CD4-positive, alpha-beta T cell treated with Interleukin-2 at 100 ng/mL for 4 hours (primary cell): ENCODE results near the gene TMEM53.

Source experiments
- DNase-seq: peaks from one replicate; pipeline ENCODE4 v3.0.0-alpha.2; 2020; ENCODE audit warnings: low spot score

TMEM53 gene

DNA sequence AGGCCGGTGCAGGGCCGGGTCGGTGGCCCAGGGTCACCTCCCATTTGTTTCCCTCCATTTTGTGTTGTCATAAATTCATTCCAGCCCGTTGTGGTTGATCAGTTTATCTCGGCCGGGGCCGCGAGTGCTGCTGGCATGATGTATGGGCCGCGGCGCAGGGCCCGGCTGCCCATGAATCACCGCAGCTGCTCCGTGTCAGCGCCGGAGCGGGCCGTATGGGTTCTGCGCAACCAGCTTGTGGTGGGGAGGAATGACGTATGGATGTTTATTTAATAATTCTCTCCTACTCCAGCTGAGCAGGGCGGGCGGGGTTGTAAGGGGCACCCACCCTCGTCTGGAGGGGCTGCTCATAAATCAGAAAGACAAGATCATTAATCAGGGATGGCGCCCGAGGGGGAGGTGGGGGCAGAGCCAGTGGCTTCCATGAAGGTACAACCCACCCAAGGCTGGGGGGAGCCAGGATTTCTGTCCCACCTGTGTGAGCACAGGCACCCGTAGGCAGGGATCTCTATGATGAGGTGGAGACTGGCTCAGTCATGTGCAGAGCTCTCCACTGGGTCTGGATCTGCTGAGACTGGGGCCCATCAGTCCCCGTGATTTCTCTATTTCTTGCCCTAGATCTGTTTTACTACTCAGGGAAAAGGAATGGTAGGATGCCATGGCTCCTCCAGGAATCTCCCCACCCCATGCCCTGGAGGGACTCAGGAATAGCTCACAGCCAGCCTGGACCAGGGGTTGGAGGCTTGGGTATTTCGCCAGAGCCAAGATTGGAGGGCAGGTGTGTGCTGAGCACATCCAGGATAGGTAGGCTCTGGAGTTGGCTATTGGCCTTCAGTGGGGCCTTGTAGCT, 27.8 kb downstream of the TMEM53 start:
- DNase-seq, result no peak

DNA sequence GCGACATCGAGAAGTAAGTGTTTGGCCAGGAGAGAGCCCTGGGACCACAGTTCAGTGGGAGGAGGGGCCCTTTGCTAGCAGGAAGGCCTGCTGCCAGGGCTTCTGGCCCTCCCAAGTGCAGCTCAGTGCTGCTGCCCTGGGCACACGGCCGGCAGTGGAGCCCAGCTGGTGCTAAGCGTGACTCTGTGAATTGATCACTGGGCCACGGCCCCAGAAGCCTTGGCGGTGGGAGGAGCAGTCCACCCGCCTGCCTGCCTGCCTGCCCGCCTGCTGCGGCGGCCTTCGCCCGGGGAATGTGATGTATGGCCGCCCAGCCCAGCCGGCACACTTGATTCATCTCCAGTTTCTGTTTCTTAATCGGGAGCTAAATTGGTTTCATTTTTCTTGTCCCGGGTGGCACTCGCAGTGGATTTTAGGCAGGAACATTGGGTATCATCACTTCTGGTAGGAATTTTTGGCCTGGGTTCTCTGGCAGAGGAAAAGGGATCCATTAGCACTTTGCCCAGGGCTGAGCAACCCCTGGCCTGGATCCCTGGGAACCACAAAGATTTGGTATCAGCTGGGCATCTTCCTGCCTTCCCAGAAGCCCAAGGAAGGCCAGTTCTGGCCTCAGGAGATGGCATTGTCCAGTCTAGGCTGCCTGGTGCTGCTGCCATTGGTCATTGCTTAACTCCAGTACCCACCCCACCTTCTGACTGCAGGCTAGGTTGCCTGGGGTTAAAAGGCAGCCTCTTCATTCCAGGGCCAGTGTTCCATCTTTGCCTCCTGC, 28.6 kb downstream of the TMEM53 start:
- no peak for DNase-seq

DNA sequence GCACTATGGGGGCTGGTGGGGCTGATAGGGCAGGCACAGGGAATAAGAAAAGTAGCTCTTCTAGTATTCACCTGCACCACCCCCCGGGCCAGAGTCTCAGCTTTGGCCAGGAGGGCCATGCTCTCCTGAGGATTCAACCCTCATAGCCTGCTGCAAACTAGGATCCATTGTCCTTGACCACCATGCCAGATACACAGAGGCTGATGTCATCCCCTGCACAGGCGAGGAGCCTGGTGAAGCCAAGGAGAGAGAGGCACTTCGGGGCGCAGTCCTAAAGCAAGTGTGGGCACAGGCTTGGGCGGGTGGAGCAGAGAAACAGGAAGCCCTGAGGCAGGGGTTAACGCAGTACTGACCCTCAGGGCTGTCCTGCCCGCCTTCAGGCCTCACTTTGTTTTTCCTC, 29.5 kb downstream of the TMEM53 start:
- no peak for DNase-seq

DNA sequence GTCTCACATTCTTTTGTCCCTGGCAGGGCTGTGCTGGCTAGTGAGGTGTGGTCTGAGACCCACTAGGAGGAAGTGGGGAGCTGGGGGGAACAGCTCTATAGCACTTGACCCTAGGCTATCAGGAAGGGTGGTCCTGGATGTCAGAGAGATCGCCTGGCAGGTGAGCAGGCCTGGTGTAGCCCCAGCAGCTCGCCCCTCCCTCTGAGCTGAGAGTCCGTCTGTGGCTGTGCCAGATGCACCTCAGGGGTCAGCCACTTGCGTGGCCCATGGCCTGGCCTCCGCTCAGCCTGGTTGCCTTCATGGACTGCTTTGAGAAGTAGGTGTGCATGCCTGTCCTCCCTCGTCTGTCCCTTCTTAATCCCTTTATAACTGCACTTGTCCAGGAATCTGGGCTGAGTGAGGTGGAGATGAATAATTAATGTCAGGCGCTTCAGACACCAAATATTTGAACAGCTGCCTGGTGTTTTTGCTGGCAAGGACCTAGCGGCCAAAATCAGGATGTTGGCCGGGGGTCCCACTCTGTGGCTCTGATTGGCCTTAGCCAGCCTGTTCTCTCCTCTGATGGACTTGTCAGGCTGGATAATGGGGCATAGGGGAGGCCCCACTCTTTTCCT, 30.5 kb downstream of the TMEM53 start:
- DNase-seq, result no peak

DNA sequence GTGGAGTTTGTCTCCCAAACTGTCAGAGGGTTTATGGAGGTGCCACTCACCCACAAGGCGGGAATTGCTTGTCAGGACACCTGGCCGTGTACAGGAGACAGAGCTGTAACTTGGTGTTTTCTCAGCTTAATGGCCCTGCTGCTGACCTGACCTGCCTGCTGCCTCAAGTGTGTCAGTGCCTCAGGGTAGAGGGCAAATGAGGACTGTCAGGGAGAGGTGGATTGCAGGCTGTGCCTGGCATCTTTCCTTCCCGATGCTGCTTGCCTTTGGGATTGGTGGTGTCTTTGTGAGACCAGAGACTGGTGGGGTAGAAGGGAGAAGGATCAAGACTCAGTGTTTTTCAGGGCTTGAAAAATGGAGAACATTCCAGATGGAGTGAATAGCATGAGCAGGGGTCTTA, 31.4 kb downstream of the TMEM53 start:
- no peak for DNase-seq

DNA sequence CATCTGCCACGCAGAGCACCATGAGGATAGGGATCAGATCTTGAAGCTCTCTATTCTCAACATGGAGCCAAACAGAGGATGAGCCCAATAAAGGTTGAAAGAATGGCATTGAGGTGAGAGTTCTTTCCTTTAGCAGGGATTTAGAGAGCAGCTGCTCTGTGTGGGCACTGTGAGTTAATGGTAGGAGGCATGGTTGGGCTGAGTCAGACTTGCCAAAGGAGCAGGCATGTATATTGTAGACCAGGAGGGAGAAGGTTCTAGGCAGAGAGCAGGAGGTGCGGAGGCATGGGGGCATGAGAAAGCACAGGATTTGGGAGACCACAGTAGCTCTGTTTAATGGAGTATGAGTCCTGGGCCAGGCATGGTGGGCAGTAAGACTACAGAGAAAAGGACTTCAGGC, 32.0 kb downstream of the TMEM53 start:
- DNase-seq, result no peak

DNA sequence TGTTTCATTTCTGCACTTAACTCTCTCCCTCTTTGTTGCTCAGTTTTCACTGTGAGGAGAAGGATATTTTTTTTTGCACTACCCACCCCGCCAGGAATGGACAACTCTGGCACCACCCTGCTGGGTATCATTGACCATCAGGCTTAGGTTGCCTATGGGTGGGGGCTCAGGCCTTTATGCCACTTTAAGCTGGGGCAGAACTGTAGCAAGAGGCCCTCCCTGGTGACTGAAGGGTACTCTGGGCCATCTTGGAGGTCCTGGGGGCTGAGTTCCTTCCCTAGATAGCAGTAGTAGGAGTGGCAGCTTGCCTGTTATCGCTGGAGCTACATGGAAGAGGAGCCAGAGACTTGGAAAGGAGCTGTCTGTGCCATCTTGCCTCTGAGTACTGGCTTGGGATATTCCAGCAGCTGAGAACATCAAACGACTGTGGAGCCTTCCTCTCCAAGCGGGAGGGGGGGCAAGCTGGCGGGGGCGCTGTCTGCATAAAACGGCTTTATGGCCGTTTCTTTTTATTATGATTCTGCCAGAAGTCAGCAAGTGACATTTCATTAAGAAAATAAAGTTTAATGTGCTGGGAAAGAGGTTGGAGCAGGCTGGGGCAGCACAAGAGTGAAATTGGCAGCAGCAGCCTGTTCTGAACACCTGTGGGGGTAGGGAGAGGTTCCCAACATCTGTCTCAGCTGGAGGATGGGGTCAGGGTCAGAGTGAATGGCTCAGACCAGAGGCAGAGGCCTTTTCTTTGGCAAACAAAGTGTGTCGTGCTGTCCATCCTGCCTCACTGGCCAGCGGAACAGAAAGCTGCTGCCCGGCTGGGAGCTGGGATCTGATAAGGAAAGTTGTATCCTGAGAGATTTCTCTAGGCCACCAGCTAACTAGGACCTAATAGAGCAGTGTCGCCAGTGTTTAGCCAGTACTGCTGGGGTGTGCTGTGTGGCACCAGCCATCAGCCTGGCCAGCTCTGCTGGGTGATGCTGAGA, 32.9 kb downstream of the TMEM53 start:
- no peak for DNase-seq

DNA sequence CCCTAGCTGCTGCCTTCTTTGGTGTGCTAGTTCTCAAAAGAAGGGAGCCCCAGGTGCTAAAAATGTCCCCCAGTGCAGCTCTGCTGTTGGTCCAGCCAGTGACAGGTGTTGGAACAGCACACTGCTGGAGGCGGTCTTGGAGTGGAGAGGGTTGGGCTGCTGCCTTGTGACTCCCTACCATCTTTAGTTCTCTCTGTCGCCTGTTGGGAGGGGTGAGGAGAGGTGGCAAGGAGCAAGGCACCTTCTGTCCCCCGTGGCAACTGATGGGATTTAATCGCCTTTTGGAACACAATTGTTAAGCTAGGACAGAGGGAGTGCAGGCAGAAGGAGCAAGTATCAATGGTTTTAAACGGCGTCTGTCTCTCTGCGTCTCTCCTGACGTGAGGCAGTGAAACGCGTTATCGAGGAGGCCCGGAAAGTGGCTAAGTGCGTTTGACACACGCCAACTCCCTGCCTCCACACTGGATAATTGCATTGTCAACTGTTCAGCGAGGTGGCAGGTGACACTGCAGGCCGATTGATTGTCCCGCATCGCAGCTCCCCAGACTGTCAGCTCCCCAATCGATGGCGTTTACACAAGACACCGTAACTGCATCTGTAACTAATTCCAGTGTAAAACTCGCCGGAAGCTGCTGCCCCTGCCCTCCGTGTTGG, 34.0 kb downstream of the TMEM53 start:
- no peak for DNase-seq

DNA sequence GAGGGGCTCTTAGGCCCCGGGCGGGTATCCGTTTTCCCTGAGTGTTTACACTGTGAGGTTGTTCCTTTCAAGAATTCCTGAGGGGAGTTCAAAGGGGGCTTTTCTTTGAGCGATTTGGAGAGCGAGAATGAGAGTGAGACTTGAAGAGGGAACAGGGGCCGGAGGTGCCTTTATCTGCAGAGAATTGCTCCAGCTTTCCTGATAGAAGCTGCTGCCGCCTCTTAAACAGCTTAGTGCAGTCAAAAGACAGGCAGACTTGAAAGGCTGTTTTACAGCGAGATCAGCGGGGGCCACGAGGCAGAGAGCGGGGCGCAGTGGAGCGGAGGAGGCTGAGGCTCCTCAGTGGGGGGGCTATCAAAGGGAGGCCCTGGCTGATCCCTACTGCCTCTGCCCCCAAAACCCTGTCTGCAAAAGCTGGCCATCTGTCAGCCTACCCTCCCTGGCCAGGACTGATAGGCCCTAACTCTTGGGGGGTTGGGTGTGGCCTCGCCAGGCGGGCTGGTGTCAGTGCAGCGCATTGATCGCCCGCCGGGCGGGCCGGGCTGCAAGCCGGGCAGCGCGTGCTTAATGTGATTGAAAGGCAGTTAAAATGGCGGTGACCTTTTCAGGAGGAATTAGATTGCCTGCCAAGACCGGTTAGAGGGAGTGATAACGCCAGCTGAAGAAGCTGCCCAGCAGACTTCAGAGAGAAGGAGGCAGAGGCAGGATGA, 36.4 kb downstream of the TMEM53 start:
- no peak for DNase-seq

DNA sequence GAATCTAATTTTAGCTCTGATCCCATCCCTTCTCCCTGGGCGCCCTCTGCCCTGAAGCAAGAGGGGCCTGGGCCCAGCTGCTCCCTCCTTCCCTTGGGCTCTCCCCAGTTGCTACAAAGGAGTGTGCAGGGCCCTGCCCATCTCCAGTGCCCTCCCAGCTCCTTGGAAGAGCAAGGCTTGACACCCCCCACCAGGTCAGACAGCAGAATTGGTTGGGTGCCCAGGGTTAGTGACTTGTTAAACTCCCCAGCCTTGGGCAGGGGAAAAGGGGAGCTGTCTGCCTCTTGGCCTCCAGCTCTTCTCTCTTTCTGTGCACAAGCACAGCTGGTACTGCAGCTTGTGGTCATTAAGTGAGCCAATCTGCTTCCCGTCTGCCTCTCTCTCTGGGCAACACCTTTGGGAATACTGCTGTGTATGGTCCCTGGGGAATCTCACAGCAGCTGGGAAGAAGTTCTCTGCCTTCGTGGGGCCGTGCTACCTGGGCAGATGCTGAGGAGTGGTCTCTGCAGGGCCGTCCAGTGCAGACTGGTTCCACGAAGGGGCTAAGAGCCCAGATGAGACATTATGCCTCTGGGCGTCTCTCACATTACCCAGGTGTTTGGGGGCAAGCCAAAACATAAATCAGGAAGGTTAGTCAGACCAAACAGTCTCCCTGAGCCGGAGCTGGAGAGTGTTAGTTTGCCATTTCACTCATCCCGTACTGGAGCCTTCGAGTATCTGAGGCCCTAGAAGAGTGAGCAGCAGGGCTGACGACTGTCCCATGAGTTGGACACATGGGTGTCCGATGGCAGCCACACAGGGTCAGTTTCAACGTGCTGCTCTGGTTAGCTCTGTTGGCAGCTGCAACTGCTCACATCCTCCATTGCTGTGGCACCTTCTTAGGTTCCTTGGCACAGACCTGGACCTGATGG, 37.3 kb downstream of the TMEM53 start:
- DNase-seq, result no peak

DNA sequence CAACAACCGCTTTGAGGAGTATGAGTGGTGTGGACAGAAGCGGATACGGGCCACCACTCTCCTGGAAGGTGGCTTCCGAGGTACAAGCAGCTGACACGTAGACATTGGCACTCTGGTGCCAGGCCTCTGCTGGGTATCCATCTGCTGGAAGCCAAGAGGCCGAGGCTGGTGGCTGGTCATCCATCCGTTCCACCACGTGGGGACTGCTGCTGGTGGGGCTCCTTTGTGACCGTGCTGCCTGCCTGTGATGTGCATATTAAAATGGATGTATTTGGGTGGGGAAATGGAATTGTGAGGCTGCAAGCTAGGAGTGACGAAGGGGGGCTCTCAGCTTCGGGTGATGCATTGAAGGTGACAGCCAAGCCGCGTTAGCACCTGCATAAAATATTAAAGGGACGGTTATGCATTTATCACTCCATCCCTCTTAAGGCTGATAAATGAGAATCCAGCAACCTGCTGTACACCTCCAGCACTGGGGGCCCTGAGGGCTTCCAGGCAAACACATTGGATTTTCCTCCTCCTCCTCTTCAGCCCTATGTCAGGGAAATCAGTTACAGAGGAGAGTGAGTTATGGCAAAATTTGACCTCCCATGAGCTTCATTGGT, 38.1 kb downstream of the TMEM53 start:
- DNase-seq, result no peak

DNA sequence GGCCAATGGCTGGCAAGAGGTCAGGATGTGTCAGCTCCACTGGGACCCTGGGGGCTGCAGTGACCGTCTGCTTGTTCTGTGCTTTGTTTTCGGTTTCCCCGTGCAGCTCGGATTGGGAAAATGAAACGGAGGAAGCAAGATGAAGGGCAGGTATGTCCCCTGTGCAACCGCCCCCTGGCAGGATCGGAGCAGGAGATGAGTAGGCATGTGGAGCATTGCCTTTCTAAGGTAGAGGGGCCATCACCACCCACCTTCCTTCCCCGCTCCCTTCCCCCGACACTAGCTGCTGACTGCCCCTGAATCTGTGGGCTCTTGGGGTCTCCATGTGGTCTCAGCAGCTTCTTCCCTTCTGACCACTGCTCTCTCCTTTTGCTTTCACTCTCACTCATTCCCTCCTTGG, 38.8 kb downstream of the TMEM53 start:
- DNase-seq, result no peak

DNA sequence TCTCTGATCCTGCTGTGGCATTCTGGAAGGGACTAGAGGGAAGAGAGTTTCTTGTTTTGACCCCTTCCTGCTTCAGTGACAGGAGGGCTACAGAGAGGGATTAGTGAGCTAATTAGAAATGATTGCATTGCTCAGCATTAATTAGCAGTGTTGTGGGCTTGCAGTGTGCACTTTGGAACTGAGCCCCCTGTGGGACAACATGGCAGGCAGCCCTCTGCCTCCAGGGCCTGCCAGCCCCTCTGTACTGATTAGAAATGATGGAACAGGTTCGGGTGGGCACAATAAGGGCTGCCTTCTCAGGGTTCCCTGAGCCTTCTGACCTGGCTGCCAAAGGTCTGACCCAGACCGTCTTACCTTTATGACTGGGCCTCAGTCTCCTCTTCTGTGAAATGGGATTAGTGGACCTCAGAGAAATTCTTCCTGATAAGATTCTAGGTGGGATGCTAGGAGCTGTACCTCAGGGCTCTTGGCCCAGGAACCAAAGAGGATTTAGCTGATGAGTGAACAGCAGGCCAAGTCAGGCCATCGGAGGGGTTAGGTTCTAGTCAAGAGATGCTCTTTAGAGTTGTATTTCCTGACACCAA, 39.6 kb downstream of the TMEM53 start:
- DNase-seq, result no peak

DNA sequence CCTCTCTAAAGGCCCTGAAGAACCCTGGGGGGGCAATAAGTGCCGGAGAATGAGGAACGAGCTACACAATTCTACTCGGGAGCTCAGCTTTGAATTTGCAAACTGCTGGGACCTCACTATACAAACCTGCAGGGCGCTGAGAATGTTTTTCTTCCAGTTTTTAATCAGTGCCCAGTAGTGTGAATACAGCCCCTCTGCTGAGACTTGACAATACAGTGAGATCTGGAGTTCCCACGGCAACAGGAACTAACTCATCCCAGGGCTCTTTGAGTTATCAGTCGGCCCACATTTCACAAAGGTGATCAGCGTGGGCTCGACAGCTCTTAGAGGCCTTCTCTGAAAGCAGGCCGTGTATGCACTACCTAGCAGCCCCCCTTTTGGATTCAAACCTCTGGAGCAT, 41.7 kb downstream of the TMEM53 start:
- DNase-seq, result peak; percentile 9

DNA sequence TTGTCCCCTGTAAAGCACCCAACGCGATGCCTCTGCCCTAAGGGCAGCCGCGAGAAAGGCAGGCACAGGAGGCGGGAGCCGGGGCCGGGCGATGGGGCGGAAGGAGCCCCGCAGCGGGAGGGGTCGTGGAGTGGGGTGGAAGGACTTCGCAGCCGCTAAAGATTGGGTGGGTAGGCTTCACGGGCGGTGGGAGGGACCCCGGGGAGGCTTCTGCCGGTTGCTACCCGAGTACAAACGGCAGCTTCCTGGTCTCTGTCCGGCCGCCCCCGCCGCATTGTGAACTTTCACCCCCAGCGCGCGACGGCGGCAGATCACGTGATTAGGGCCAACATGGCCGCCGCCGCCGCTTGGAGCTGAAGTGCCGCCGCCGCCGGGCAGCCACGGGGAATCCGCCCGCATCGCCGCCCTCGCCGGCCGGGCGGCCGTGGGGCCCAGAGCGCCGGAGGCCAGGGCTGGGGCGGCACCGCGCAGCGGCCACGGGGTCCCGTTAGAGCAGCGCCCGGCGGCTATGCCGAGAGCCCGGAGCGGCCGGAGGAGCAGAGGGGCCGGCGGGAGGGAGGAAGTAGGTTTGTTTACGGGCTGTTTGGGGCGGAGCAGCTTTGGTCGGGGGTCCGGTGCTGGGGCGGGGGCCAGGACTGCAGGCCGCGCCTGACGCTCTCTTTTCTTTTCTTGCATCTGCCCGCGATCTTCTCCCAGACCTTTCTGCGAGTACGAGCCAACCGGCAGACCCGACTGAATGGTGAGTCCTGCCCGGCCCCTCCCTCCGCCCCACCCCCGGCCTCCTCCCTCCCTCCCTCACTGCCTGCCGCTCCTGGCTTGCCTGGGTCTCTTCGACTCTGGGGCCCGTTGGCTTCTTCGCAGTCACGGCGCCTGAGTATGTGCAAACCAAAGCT, 42.4 kb downstream of the TMEM53 start:
- DNase-seq, result peak; percentile 88

DNA sequence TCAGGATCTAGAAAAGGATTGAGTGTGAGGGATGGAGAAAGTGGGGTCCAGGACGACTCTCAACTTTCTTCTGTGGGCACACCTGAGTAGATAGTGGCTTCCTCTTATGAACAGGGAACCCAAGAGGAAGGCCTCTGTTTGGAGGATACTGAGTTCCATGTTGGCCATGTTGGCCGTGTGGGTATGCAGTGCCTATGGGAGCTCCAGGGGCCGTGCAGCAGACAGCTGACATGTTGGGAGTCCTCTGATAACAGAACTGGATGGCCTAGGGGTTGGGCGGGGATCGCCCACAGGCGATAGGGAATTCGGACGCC, 43.0 kb downstream of the TMEM53 start:
- DNase-seq, result no peak

DNA sequence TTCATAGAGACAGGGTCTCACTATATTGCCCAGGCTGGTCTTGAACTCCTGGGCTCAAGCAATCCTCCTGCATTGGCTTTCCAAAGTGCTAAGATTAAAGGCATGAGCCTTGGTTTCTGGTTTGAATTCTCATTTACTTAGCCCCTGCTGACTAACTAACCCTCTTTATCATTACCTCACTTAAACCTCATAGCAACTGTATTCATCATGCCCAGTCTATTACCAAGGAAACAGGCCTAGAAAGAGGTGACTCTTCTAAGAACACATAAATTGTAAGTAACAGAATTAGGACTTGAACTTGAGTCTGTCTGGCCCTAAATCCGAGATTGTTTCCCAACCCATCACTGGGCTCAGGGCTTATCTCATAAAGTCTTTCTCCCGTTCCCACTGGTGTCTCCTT, 44.2 kb downstream of the TMEM53 start:
- DNase-seq, result no peak
